Dermis microvascular lymphatic vessel endothelial cell (primary cell): ENCODE results near the gene RPL10A. TPM values are rescaled to one million over a fixed set of nuclear protein-coding genes. Genes with fewer than 3 reads are reported as not detected.

ENCODE experiments used
- DNase-seq, 2 donors: peaks; one replicate each; pipeline versions ENCODE4 v3.0.0 to v3.0.0-alpha.2; 2010; ENCODE audit warnings: low read depth in 2 of 2
- total RNA-seq: library from RNA; depleted of rRNA; stranded (reverse); fragments of >200 nt; gene quantifications from 2 replicates; pipeline ENCODE4 v1.2.1, GENCODE V29; 2014

The RPL10A gene
- total RNA-seq, 1 donor from 2014 or later: 1,744 TPM

DNA sequence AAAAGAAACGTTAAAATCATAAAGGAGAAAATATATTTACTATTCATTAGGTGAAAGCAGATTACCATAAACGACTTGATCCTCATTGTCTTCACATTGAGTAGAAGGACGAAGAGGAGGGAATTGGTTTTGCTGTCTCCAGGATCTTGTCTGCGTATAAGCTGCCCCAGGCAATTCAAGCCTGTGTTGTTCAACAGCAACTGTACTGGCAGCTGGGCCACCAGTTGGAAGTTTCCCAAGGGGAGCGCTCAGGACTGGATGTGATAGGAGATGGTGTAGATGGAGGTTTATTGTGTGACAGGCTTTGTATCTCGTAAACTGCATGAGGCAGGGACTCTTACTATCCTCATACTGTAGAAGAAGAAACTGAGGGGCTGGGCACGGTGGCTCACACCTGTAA lies 20.0 kb upstream of the RPL10A start:
- DNase-seq: no peak

DNA sequence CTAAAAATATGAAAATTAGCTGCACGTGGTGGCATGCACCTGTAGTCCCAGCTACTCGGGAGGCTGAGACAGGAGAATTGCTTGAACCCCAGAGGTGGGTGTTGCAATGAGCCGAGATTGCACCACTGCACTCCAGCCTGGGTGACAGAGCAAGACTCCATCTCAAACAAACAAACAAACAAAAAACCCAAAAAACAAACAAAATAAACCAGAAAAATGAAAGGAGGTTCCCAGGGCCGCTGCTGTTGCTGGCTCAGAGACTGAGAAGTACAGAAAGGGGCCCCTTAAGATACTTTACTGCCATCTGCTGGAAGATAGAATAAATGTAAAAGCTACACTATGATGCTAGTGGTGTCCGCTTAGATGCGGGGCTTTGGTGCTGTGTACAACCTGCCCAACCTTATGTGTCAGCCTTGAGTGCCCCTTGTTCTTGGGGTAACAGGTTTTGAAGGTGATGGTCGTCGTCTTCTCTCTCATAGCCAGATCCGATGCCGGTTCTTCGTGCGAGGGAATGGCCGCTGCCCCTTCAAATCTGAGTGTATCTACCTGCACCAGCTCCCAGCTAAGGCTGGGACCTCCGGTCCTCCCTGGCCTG lies 18.8 kb upstream of the RPL10A start:
- peak in 1 of 2 donors; percentile 75 for DNase-seq

DNA sequence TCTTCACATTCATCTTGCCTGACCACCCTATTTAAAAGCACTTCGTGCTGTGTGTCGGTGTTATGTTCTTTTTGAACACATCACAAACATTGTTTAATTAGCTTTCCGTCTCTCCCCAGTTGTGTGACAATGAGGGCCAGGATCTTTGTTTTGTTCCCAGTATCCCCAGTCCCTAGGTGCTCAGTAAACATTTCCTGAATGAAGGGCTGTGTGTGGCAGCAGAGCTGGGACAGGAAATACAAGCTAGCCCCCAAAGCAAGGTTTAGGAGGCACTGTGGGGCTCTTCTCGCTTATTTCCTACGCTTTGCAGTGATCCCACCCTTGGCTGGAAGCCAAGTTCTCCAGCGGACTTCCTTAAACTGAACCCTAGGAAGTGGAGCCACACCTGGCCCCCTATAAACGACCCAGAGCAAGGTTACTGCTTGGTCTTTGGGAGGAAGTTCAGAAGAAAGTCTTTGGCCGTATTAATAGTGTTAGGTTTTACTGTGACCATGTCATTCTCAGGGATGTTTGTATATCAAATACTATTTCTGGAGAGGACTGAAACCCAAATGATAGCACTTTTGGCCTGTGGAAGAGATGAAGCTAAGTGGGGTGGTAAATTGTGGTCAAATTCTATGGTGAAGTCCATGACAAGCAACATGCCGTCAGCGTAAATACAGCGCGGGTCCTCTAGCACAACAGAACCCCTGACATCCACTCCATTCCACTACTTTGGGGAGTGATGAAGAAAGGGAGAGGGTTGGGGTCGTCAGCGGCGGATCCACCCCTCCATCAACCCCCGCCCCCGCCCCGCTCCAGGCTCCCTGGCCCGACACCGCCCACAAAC lies 16.6 kb upstream of the RPL10A start:
- DNase-seq: peak; percentile 49 to 61

DNA sequence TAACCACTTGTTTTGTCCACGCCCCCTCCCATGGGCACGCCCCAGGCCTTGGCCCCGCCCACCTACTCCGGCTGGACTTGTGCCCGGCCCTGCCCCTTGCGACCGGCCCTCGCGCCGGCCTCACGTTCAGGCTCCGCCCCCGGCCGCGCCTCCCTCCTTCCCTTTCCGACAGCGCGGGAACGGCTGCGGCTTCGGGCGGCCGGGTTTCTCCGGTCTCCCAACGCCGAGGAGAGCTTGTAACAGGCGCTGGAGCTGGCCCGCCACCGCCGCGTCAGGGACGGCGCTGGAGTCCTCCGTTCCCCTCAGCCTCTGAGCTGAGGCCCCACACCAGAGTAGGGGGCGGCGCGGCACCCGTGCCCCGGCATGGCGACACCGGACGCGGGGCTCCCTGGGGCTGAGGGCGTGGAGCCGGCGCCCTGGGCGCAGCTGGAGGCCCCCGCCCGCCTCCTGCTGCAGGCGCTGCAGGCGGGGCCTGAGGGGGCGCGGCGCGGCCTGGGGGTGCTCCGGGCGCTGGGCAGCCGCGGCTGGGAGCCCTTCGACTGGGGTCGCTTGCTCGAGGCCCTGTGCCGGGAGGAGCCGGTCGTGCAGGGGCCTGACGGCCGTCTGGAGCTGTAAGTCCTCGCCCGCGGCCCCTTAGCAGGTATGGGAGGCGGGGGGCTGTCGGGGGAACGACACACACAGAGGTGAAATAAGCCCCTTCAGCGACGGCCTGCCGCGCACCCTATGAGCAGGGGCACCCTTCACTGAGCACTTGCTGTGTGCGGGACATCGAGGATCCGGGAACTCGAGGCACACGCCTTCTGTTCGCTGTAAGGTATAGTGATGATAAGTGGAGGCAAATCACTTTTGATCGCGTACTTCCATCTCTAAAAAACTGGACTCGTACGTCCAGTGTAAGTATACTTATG lies 15.8 kb upstream of the RPL10A start, which contains the start of gene FANCE:
TSS of gene FANCE (plus strand) at position 156 of the 908 bp plus-strand sequence. CDS start at position 364, 208 bp downstream.
- peak; percentile 80 to 93 for DNase-seq

DNA sequence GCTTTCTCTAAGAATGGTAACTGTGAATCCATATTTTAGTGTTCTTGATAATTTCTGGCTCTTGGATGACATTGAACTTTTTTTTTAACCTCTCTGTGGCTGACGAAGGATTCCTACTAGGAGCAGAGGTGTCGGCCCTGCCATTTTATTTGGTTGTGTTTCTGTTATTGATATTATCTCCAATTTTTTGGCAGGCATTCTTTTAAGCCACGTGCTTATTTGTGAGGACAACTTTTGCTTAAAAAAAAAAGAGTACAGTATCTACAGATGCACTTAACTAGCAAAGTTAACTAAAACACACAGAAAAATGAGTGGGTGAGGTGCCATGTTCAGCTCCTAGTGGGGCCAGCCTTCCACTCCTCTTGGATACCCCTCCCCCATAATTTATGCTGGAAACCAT lies 15.0 kb upstream of the RPL10A start:
- no peak for DNase-seq

DNA sequence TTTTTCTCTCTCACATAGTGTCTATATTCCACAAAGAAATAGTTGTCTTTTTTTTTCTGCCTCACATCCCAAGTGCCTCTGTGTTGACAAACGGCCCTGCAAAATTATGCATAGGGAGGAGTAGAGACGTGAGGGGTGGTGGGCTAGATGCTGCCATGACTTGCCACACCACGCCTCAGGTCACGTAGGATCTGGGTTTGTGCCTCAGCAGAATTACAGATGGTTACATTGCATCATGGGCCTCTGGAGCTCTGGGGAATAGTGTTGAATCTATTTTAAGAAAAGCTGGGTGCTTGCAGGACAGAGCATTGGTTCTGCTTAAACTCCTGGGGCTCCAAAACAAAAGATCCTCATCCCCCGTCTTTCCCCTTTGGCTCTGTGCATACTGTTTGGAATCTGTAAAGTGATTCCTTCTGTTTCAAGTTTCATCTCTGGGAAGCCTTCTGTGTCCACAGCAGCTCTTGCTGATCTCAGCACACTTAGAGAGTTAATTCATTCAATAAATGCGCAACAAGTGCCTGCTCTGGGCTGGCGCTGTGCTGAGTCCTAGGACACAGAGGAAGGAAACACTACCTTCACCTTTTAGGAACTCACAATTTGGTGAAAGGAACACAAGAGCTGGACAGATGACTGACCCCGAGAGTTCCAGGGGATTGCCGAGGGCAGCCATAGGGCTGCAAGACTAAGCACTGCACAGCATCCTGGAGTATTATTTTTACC lies 13.7 kb upstream of the RPL10A start:
- no peak for DNase-seq

DNA sequence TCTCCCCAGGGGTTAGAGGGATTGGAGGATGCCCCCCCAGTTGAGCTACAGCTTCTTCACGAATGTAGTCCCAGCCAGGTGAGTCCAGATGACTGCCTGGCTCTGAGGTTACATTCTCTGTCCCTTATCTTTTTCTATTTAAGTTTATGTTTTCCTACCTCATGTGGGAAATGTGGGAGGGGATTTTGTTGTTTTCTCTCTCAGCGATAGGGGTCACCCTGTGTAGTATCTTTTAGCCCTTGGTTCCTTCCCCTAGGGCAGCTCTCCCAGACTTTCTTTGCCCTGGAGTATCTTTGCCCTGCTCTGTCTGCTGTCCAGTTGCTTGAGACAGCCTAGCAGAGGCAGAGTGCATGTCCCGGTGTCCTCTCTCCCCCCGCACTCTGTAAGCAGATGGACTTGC lies 10.3 kb upstream of the RPL10A start:
- no peak for DNase-seq

DNA sequence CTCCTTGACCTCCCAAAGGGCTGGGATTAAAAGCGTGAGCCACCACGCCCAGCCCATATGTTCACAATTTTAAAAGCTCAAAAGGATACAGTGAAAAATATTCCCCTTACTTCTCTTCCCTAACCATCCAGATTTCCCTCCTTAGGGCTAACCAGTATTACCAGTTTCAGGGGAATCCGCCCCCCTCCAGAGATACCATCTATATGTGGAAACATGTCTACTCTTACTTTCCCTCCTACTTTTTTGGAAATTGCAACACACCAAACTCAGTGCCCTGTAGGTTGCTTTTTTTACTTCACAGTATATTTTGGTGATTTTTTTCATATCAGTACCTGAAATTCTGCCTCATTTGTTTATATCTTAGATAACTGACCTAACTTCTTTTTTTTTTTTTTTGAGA lies 6.9 kb upstream of the RPL10A start:
- no peak for DNase-seq

DNA sequence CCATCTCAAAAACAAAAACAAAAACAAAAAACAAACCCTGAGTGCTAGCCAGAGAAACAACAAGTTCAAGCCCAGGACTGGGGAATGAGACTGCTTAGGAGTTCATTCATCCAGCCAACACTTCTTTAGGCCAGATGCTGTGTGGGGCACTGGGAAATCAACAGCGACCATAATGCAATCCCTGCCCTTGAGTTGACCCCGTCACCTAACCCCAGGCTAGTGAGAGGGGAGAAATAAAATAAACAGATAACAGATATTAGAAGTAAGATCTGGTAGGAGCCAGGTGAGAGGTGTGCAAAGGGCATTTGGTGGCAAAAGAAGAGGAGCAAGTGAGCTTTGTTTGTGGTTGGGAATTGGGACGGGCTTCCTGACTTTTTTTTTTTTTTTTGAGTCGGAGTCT lies 4.9 kb upstream of the RPL10A start:
- no peak for DNase-seq

DNA sequence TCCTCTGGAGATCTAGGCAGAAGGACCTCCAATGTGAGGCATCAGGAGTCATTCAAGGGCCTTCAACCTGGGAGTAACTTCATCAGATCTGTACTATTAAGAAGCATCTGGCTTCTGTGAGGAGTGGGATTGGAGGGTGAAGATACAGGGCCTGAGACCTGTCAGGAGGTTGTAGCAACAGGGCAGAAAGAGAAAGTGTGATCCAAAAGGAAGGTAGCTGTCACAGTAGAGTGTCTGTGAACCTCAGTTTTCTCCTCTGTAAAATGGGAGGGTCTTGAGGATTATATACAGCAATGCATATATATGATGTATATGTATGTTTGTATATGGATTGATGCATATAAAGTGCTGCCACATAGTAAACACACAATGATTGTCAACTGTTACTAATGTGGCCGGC lies 2.6 kb upstream of the RPL10A start:
- no peak for DNase-seq

DNA sequence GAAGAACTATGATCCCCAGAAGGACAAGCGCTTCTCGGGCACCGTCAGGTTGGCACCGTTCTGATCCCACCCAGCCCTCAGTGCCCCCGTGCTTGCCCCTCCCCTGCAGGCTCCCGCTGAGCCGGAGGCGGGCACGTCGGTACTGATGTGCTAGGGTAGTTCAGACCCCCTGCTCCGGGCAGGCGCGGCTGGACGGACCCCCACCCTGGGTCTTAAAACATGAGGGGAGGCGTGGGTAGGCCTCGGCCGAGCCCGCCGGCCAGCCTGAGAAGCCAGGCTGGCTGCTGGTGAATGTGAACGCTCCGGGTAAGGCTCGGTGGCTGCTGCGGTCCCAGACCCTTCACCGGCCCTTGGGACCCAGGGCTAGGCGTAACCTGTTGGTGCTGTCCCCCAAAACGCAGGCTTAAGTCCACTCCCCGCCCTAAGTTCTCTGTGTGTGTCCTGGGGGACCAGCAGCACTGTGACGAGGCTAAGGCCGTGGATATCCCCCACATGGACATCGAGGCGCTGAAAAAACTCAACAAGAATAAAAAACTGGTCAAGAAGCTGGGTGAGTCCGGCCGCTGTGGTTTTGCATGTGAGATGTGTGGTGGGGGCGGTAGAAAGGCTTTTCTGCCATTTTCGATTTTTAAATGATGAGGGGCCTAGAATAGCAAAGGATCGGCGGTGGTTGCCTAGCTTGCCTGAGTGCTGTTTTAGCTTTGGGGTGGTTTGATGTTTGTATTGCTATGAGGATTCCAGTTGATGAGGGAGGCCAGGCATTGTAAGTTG lies 964 bp downstream of the RPL10A start:
- DNase-seq: no peak

DNA sequence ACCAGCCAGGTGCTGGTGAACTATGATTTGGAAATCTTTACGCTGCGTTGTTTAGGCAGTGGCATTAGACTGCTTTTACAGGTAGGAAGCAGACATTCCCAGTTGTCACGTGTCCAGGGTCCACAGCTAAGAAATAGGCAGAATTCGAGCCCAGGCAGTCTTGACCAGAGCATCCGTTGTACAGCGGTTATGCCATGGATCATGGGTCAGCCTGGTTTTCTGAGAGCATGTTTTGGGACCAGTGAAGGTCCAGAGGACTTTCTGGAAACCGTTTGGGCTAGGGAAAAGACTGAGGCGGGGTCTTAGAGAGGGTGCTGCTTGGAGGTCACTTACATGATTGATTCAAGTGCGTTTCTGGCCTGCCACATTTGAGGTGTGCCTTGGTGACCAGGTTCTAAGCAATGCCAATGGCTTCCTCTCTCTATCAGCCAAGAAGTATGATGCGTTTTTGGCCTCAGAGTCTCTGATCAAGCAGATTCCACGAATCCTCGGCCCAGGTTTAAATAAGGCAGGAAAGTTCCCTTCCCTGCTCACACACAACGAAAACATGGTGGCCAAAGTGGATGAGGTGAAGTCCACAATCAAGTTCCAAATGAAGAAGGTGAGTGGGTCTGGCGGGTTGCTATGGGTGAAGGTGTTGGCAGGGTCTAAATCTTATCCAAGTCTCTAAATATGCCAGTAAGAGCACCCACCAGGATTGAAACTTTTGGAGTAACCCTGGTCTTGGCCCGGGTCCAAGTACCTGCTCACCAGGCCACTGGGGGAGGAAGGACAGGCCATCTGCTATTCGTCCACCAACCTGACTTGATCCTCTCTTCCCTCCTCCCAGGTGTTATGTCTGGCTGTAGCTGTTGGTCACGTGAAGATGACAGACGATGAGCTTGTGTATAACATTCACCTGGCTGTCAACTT lies 1.8 kb downstream of the RPL10A start:
- DNase-seq: peak in 1 of 2 donors; percentile 21

DNA sequence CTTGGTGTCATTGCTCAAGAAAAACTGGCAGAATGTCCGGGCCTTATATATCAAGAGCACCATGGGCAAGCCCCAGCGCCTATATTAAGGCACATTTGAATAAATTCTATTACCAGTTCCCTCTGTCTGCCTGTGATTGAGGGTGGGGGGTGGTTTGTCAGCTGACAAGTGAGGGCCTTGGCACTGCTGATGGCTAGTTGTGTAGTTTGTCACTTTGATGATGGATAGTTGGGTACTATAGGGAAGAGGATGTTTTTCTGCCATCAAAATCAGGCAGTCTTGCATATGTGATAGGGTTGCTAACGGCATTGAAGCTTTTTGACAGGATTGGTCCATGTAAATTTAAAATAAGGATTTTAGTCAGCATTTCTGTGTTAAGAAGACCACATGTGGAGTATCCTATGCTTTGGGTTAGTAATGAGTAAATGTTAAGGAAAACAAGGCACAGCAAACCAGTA lies 2.5 kb downstream of the RPL10A start:
- DNase-seq: no peak

DNA sequence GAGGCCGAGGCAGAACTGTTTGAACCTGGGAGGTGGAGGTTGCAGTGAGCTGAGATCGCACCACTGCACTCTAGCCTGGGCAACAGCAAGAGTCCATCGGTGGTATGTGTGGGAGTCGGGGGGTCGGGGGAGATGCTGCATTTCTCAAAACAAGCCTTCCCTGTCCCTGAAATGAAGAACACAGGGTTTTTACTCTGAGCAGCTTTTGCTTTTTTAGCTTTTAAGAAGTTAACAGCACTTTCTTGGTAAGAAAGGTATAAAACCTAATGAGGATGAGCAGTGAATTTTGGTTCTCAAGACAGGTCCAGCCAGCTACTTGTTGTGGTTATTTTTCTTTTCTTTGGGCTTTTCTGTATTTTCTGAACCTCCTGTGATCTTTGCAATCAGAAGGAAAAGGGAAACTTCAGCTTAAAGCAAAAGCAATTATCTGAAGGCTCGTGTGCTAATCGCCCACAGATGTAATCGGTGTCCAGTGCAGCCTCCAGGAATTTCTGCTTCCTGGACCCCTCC lies 3.7 kb downstream of the RPL10A start:
- no peak for DNase-seq

DNA sequence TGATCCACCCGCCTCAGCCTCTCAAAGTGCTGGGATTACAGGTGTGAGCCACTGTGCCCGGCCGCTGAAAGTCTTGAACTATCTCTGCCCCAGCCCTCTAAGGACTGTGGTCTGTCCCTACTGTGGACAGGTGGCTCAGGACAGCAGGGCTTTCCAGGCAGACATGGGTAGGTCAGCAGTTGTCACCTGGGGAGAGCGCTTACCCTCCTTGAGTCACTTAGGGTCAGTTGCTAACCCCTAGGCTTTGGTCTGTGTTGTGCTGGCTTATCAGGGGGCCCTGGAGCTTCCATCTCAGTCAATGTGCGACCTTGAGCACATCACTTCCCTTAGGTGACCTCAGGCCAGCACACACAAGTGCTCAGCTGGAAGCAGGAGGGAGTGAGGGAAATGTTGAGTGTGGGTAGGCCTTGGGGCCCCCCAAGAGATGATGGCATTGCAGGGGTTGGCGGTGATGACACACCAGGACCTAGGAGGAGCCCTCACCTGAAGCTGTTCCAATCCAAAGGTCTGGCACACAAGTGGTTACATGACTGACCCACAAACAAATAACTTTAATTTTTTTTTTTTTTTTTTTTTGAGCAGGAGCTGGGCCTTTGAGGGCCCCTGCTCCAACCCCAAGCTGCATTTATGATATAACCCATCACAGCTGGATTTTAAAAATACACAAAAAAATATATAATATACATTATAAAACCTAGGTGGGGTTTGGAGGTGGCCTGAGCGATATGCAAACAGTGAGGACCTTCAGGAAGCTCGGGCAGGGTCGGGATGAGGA lies 5.1 kb downstream of the RPL10A start:
- no peak for DNase-seq

DNA sequence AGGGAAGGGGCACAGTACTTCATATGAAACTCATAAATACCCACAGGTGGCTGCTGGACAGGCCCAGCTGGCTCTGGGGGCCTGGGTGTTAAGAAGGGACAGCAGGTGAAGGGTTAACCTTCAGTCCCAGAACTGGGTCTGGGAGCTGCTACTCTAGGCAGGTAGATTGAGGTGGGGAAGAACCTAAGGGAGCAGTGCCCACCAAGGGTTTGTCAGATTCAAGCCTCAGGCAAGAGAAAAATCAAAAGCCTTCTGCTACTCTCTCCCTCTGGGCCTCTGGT lies 5.6 kb downstream of the RPL10A start:
- no peak for DNase-seq

DNA sequence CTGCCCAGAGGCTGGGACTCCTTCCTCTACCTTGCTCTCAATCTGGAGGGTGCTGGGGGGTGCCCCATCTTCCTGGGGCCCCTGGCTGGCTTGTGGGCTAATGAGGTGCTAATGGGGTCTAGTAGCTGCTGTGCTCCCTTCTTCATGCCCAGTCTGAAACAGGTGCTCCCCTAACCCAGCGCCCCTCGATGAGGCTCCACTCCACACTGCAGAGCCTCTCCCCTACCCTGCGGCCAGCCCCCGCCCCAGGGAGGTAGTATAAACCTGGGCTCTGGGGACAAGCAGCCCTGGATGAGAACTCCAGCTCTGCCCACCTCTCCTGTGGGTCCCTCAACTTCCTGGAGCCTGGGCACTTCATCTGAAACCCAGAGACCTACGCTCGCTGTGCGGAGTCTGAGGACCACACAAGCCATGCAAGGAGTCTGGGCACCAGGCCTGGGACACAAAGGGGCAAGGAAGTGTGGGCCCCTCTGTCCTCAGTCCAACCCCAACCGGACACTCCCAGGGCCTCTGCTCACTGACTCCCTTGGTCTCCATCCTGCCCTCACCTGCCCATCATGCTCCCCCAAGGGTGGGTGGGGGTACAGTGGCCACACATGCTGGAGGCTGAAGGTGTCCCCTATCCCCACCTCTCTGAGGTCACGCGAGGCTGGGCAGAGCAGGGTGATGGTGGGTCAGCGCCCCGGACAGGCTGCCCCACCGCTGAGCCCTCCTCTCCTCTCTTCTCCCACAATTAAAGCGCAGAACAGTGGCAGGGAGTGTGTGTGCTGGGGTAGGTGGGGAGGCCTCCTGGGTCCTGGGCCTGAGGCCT lies 6.1 kb downstream of the RPL10A start:
- no peak for DNase-seq
